ENCODE measurements around the gene RALGPS1. TPM values are rescaled to one million over a fixed set of nuclear protein-coding genes. Genes with fewer than 3 reads are reported as not detected.
A peak's percentile ranks its signal among the peaks of the same experiment; 100 is the strongest.

The RALGPS1 gene
- total RNA-seq, 5 donors from 2014 or later (not counting 1 experiment from before 2014, with no cell fraction given) = 7.3 to 13.9 (median 9.4) TPM

GRCh38 chr9:127159325-127159801 lies 244.8 kb downstream of the RALGPS1 start:
- no peak for ATAC-seq (replicated peaks in 1 of 4)
- Histone ChIP-seq H3K4me3 (ENCODE audit: control insufficient read depth in 1 of 2, extremely low read depth in 1 of 2, low read length in 1 of 2) (no peak overlapping the region), H3K9me3 (no peaks in the 10 kb centered on the region), H3K36me3 (ENCODE audit: control insufficient read depth in 2 of 2, extremely low read depth in 1 of 2, insufficient read depth in 1 of 2, low read length in 1 of 2) (no peaks in the 10 kb centered on the region), H3K27ac (ENCODE audit: low read length) (no peak overlapping the region), H3K27me3 (replicated peaks in 1 of 2; ENCODE audit: control insufficient read depth in 2 of 2, extremely low read depth in 1 of 2, insufficient read depth in 2 of 2, low read length in 1 of 2) (no peaks in the 10 kb centered on the region), H3K4me1 (ENCODE audit: control insufficient read depth in 1 of 2, extremely low read depth in 1 of 2, insufficient read depth in 2 of 2, low read length in 2 of 2) (peaks cover 0 to 9% of the 10 kb centered on the region in 2 experiments)
- CTCF ChIA-PET = no interaction called here
- H3K27ac Mint-ChIP-seq = no peak overlapping the region
- no peaks in the 10 kb centered on the region for H3K27me3 Mint-ChIP-seq
- no peaks in the 10 kb centered on the region for H3K9me3 Mint-ChIP-seq
- WGBS (ENCODE audit: insufficient coverage) = 80% methylated on average over 1 of the region's 5 CpGs
- no peak overlapping the region for H3K4me3 Mint-ChIP-seq
- no peak for DNase-seq
- H3K4me1 Mint-ChIP-seq = peaks cover 13 to 33% (median 29%) of the 10 kb centered on the region in 3 donors
- H3K36me3 Mint-ChIP-seq = no peaks in the 10 kb centered on the region
- POLR2A ChIA-PET = no interaction called here

- peaks cover 8 to 26% (median 21%) of the 10 kb centered on the region in 3 donors for H3K4me1 Mint-ChIP-seq
- H3K36me3 Mint-ChIP-seq = no peaks in the 10 kb centered on the region
- no peak for ATAC-seq (replicated peaks in 1 of 4)
- no peak overlapping the region for H3K27ac Mint-ChIP-seq
- H3K27ac ChIP-seq (ENCODE audit: low read length) = no peak overlapping the region
- no peaks in the 10 kb centered on the region for H3K9me3 ChIP-seq
- WGBS (ENCODE audit: insufficient coverage) = 82% methylated on average over 9 of the region's 10 CpGs
- DNase-seq = no peak
- H3K4me3 Mint-ChIP-seq = no peak overlapping the region
- POLR2A ChIA-PET = no interaction called here
- H3K36me3 ChIP-seq (ENCODE audit: control insufficient read depth in 2 of 2, extremely low read depth in 1 of 2, insufficient read depth in 1 of 2, low read length in 1 of 2) = no peaks in the 10 kb centered on the region
- H3K27me3 Mint-ChIP-seq = no peaks in the 10 kb centered on the region
- peaks cover 0 to 4% of the 10 kb centered on the region in 2 experiments for H3K4me1 ChIP-seq (ENCODE audit: control insufficient read depth in 1 of 2, extremely low read depth in 1 of 2, insufficient read depth in 2 of 2, low read length in 2 of 2)
- H3K27me3 ChIP-seq (replicated peaks in 1 of 2; ENCODE audit: control insufficient read depth in 2 of 2, extremely low read depth in 1 of 2, insufficient read depth in 2 of 2, low read length in 1 of 2) = no peaks in the 10 kb centered on the region
- H3K9me3 Mint-ChIP-seq = no peaks in the 10 kb centered on the region
- CTCF ChIA-PET = no interaction called here
- no peak overlapping the region for H3K4me3 ChIP-seq (ENCODE audit: control insufficient read depth in 1 of 2, extremely low read depth in 1 of 2, low read length in 1 of 2)
Measured at GRCh38 chr9:127159949-127160610, 245.5 kb downstream of the RALGPS1 start.

- no peaks in the 10 kb centered on the region for H3K36me3 Mint-ChIP-seq
- no peak overlapping the region for H3K27ac ChIP-seq (ENCODE audit: low read length)
- no peak for DNase-seq
Measured at GRCh38 chr9:127161081-127161624, 246.6 kb downstream of the RALGPS1 start.

GRCh38 chr9:127162046-127162863 lies 247.7 kb downstream of the RALGPS1 start:
- ATAC-seq (replicated peaks in 1 of 4) = peak in 3 of 4 experiments; percentile 48 to 66 (median 61)
- POLR2A ChIA-PET = interaction anchor here in 1 of 2 donors (0.7 kb wide), 1 partner anchor 19 kb away, joined by 3 read pairs; no protein-coding TSS in a partner anchor

More at GRCh38 chr9:127161081-127161624, 246.6 kb downstream of the RALGPS1 start:
- no peaks in the 10 kb centered on the region for H3K27me3 Mint-ChIP-seq
- ATAC-seq (replicated peaks in 1 of 4) = no peak
- H3K4me3 ChIP-seq (ENCODE audit: control insufficient read depth in 1 of 2, extremely low read depth in 1 of 2, low read length in 1 of 2) = no peak overlapping the region
- H3K4me3 Mint-ChIP-seq = no peak overlapping the region
- 93% methylated on average over 3 of the region's 9 CpGs for WGBS (ENCODE audit: insufficient coverage)
- H3K9me3 ChIP-seq = no peaks in the 10 kb centered on the region
- ChIA-PET POLR2A (no interaction called here), CTCF (interaction anchor here in 1 of 2 donors (0.5 kb wide), 1 partner anchor 399 kb away, joined by 5 read pairs; no protein-coding TSS in a partner anchor)
- no peaks in the 10 kb centered on the region for H3K36me3 ChIP-seq (ENCODE audit: control insufficient read depth in 2 of 2, extremely low read depth in 1 of 2, insufficient read depth in 1 of 2, low read length in 1 of 2)
- no peak overlapping the region for H3K27ac Mint-ChIP-seq
- H3K27me3 ChIP-seq (replicated peaks in 1 of 2; ENCODE audit: control insufficient read depth in 2 of 2, extremely low read depth in 1 of 2, insufficient read depth in 2 of 2, low read length in 1 of 2) = no peaks in the 10 kb centered on the region
- no peaks in the 10 kb centered on the region for H3K4me1 ChIP-seq (ENCODE audit: control insufficient read depth in 1 of 2, extremely low read depth in 1 of 2, insufficient read depth in 2 of 2, low read length in 2 of 2)
- H3K4me1 Mint-ChIP-seq = peaks cover 7 to 21% (median 20%) of the 10 kb centered on the region in 3 donors
- no peaks in the 10 kb centered on the region for H3K9me3 Mint-ChIP-seq

GRCh38 chr9:127162864-127163365 lies 248.3 kb downstream of the RALGPS1 start:
- no CpG with 5 or more reads among the region's 4 CpGs for WGBS (ENCODE audit: insufficient coverage)
- Mint-ChIP-seq H3K4me3 (no peak overlapping the region), H3K4me1 (peaks cover 7 to 24% (median 20%) of the 10 kb centered on the region in 3 donors), H3K9me3 (no peaks in the 10 kb centered on the region), H3K36me3 (peaks cover 8% of the 10 kb centered on the region), H3K27ac (peak overlapping the region in 1 of 2 donors; percentile 23), H3K27me3 (no peaks in the 10 kb centered on the region)
- no peaks in the 10 kb centered on the region for H3K36me3 ChIP-seq (ENCODE audit: control insufficient read depth in 2 of 2, extremely low read depth in 1 of 2, insufficient read depth in 1 of 2, low read length in 1 of 2)
- H3K9me3 ChIP-seq = no peaks in the 10 kb centered on the region
- H3K4me3 ChIP-seq (ENCODE audit: control insufficient read depth in 1 of 2, extremely low read depth in 1 of 2, low read length in 1 of 2) = no peak overlapping the region
- no peaks in the 10 kb centered on the region for H3K27me3 ChIP-seq (replicated peaks in 1 of 2; ENCODE audit: control insufficient read depth in 2 of 2, extremely low read depth in 1 of 2, insufficient read depth in 2 of 2, low read length in 1 of 2)
- H3K27ac ChIP-seq (ENCODE audit: low read length) = no peak overlapping the region
- POLR2A ChIA-PET = interaction anchor here in 1 of 2 donors (0.7 kb wide), 1 partner anchor 20 kb away, joined by 3 read pairs; no protein-coding TSS in a partner anchor
- ATAC-seq (replicated peaks in 1 of 4) = no peak
- DNase-seq = no peak
- CTCF ChIA-PET = no interaction called here
- H3K4me1 ChIP-seq (ENCODE audit: control insufficient read depth in 1 of 2, extremely low read depth in 1 of 2, insufficient read depth in 2 of 2, low read length in 2 of 2) = no peaks in the 10 kb centered on the region

More at GRCh38 chr9:127162046-127162863, 247.7 kb downstream of the RALGPS1 start:
- Histone ChIP-seq H3K27ac (ENCODE audit: low read length) (no peak overlapping the region), H3K27me3 (replicated peaks in 1 of 2; ENCODE audit: control insufficient read depth in 2 of 2, extremely low read depth in 1 of 2, insufficient read depth in 2 of 2, low read length in 1 of 2) (no peaks in the 10 kb centered on the region), H3K4me3 (ENCODE audit: control insufficient read depth in 1 of 2, extremely low read depth in 1 of 2, low read length in 1 of 2) (no peak overlapping the region), H3K4me1 (ENCODE audit: control insufficient read depth in 1 of 2, extremely low read depth in 1 of 2, insufficient read depth in 2 of 2, low read length in 2 of 2) (no peaks in the 10 kb centered on the region), H3K36me3 (ENCODE audit: control insufficient read depth in 2 of 2, extremely low read depth in 1 of 2, insufficient read depth in 1 of 2, low read length in 1 of 2) (no peaks in the 10 kb centered on the region), H3K9me3 (no peaks in the 10 kb centered on the region)
- 78% methylated on average over 7 of the region's 9 CpGs for WGBS (ENCODE audit: insufficient coverage)
- Mint-ChIP-seq H3K9me3 (no peaks in the 10 kb centered on the region), H3K4me3 (no peak overlapping the region), H3K27ac (peak overlapping the region in 1 of 2 donors; percentile 40), H3K36me3 (peaks cover 4% of the 10 kb centered on the region), H3K27me3 (no peaks in the 10 kb centered on the region), H3K4me1 (peaks cover 7 to 24% (median 20%) of the 10 kb centered on the region in 3 donors)
- CTCF ChIA-PET = no interaction called here
- no peak for DNase-seq

GRCh38 chr9:127163409-127163808 lies 248.8 kb downstream of the RALGPS1 start:
- 27% methylated on average over 2 of the region's 2 CpGs for WGBS (ENCODE audit: insufficient coverage)
- Histone ChIP-seq H3K27ac (ENCODE audit: low read length) (no peak overlapping the region), H3K27me3 (replicated peaks in 1 of 2; ENCODE audit: control insufficient read depth in 2 of 2, extremely low read depth in 1 of 2, insufficient read depth in 2 of 2, low read length in 1 of 2) (no peaks in the 10 kb centered on the region), H3K36me3 (ENCODE audit: control insufficient read depth in 2 of 2, extremely low read depth in 1 of 2, insufficient read depth in 1 of 2, low read length in 1 of 2) (no peaks in the 10 kb centered on the region), H3K4me3 (ENCODE audit: control insufficient read depth in 1 of 2, extremely low read depth in 1 of 2, low read length in 1 of 2) (no peak overlapping the region), H3K9me3 (no peaks in the 10 kb centered on the region), H3K4me1 (ENCODE audit: control insufficient read depth in 1 of 2, extremely low read depth in 1 of 2, insufficient read depth in 2 of 2, low read length in 2 of 2) (no peaks in the 10 kb centered on the region)
- POLR2A ChIA-PET = interaction anchor here in 1 of 2 donors (0.7 kb wide), 1 partner anchor 21 kb away, joined by 3 read pairs; no protein-coding TSS in a partner anchor
- no peak overlapping the region for H3K4me3 Mint-ChIP-seq
- peak in 3 of 4 experiments; percentile 50 to 75 (median 71) for ATAC-seq (replicated peaks in 1 of 4)
- CTCF ChIA-PET = no interaction called here
- peaks cover 7 to 24% (median 20%) of the 10 kb centered on the region in 3 donors for H3K4me1 Mint-ChIP-seq
- H3K36me3 Mint-ChIP-seq = peaks cover 11% of the 10 kb centered on the region
- no peaks in the 10 kb centered on the region for H3K9me3 Mint-ChIP-seq
- no peak for DNase-seq
- peak overlapping the region in 1 of 2 donors; percentile 23 for H3K27ac Mint-ChIP-seq
- H3K27me3 Mint-ChIP-seq = no peaks in the 10 kb centered on the region
